ENCODE data around the gene DPM3. TPM values are rescaled to one million over a fixed set of nuclear protein-coding genes. Genes with fewer than 3 reads are reported as not detected.

Gene DPM3
- total RNA-seq, 1 experiment from 2014 or later, result 73.5 TPM

DNA sequence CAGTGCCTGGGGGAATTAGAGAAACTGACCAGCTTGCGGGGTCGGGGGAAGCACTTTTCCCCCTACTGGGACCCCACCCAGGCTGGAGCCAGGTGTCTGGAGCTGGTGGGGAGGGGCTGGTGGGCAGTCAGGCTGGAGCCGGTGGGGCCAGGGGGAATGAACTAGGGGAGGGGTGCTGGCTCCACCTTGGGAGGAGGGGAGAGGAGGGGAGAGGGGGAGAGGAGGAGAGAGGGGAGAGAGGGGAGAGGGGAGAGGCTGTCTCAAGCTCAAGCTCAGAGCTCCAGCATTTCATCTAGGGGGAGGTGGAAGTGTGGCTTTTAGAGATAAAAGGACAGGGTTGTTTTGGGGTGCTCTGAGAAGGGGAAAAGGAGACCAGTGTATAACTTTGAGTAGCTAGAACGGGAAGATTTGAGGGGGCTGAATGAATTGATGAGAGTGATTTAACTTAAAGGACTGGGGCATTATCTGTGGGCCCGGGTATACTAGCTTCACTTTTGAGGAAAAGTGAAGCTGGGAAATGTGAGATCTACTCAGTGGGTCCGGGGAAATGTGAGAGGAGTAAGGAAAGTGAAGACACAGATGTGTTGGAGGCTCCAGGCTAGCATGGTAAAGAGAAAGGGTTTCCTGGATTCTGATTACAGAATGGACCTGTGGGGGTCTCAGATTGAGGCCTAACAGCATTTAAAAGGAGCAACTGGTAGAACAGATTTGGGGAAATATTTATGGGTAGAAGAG, 9.9 kb downstream of the DPM3 start:
- ATAC-seq (peak; percentile 11), DNase-seq (ENCODE audit: low spot score) (peak; percentile 59)
- Mint-ChIP-seq H3K27me3 (ENCODE audit: low read depth) (peaks cover 35% of the 10 kb centered on the region), H3K4me1 (peaks cover 49% of the 10 kb centered on the region), H3K4me3 (peak overlapping the region; percentile 90), H3K27ac (peak overlapping the region; percentile 21; the same call in 1 of the 2 replicates), H3K36me3 (peaks cover 16% of the 10 kb centered on the region), H3K9me3 (no peaks in the 10 kb centered on the region)
- CTCF ChIA-PET, result interaction anchor here (0.5 to 12.9 kb wide), 17 partner anchors 16 to 193 kb away, joined by 3 to 164 read pairs (median 5); partner anchors contain the start of genes KRTCAP2 and TRIM46
- no peak for TF ChIP-seq SP1 (CRISPR knock-in tag; conservative IDR thresholded peaks at IDR 0.05)
- no peak for TF ChIP-seq ELF4 (CRISPR knock-in tag; IDR thresholded peaks at IDR 0.05; ENCODE audit: low read depth)
- TF ChIP-seq HMGA2 (CRISPR knock-in tag; IDR thresholded peaks at IDR 0.05), result no peak
- TF ChIP-seq, protein P1, sequence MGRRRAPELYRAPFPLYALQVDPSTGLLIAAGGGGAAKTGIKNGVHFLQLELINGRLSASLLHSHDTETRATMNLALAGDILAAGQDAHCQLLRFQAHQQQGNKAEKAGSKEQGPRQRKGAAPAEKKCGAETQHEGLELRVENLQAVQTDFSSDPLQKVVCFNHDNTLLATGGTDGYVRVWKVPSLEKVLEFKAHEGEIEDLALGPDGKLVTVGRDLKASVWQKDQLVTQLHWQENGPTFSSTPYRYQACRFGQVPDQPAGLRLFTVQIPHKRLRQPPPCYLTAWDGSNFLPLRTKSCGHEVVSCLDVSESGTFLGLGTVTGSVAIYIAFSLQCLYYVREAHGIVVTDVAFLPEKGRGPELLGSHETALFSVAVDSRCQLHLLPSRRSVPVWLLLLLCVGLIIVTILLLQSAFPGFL (CRISPR knock-in tag; IDR thresholded peaks at IDR 0.05; ENCODE audit: borderline replicate concordance), result no peak
- TF ChIP-seq, protein P2, sequence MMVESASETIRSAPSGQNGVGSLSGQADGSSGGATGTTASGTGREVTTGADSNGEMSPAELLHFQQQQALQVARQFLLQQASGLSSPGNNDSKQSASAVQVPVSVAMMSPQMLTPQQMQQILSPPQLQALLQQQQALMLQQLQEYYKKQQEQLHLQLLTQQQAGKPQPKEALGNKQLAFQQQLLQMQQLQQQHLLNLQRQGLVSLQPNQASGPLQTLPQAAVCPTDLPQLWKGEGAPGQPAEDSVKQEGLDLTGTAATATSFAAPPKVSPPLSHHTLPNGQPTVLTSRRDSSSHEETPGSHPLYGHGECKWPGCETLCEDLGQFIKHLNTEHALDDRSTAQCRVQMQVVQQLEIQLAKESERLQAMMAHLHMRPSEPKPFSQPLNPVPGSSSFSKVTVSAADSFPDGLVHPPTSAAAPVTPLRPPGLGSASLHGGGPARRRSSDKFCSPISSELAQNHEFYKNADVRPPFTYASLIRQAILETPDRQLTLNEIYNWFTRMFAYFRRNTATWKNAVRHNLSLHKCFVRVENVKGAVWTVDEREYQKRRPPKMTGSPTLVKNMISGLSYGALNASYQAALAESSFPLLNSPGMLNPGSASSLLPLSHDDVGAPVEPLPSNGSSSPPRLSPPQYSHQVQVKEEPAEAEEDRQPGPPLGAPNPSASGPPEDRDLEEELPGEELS (CRISPR knock-in tag; IDR thresholded peaks at IDR 0.05), result no peak
- TF ChIP-seq SMAD3 (CRISPR knock-in tag; IDR thresholded peaks at IDR 0.05; ENCODE audit: borderline replicate concordance), result no peak
- TF ChIP-seq ZNF121 (CRISPR knock-in tag; IDR thresholded peaks at IDR 0.05), result no peak
- TF ChIP-seq, protein P3, sequence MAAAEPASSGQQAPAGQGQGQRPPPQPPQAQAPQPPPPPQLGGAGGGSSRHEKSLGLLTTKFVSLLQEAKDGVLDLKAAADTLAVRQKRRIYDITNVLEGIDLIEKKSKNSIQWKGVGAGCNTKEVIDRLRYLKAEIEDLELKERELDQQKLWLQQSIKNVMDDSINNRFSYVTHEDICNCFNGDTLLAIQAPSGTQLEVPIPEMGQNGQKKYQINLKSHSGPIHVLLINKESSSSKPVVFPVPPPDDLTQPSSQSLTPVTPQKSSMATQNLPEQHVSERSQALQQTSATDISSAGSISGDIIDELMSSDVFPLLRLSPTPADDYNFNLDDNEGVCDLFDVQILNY (CRISPR knock-in tag; IDR thresholded peaks at IDR 0.05), result no peak
- TF ChIP-seq RORB (CRISPR knock-in tag; IDR thresholded peaks at IDR 0.05), result no peak
- TF ChIP-seq, protein P4, sequence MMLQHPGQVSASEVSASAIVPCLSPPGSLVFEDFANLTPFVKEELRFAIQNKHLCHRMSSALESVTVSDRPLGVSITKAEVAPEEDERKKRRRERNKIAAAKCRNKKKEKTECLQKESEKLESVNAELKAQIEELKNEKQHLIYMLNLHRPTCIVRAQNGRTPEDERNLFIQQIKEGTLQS (CRISPR knock-in tag; conservative IDR thresholded peaks at IDR 0.05), result no peak
- TF ChIP-seq ZNF263 (CRISPR knock-in tag; IDR thresholded peaks at IDR 0.05; ENCODE audit: low read depth), result no peak
- TF ChIP-seq, protein P5, sequence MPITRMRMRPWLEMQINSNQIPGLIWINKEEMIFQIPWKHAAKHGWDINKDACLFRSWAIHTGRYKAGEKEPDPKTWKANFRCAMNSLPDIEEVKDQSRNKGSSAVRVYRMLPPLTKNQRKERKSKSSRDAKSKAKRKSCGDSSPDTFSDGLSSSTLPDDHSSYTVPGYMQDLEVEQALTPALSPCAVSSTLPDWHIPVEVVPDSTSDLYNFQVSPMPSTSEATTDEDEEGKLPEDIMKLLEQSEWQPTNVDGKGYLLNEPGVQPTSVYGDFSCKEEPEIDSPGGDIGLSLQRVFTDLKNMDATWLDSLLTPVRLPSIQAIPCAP (CRISPR knock-in tag; IDR thresholded peaks at IDR 0.05), result no peak
- no peak for TF ChIP-seq MYBL2 (CRISPR knock-in tag; IDR thresholded peaks at IDR 0.05)
- POLR2A ChIA-PET, result interaction anchor here (1.5 kb wide), 2 partner anchors 33 to 43 kb away, joined by 4 to 9 read pairs; partner anchors contain the start of gene KRTCAP2

DNA sequence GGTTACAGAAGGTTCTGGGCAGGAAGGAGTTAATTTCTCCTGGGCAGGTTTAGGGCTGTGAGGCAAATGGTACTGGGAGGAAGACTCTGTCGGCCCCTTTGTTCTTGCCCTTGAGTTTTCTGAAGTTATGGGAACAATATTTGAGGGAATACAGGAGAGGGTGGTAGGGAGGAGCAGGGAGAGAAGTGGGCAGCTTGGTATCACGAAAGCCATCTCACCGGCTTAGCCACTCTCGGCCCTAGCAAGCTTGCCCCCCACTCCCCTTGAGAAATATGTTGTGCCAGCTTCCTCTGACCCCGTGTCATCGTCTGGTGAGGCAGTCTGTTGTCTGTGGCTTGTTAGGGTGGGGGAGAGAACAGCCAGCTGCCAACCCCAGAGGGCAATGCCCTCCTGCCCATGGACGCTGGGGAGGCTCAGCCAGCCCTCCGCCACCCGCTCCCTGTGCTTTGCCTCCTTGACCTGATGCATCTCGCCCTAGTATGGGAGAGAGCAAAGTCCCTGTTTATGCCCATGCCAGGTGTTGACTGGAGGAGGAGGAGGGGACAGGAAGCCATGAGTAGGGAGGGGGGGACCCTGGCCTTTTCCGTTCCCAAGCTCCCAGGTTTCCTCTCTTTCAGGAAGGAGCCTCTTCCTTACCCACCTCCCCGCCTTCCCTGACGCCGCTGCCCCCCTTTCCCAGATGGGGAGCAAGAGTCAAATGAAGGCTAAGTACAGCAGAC, 11.4 kb downstream of the DPM3 start:
- ATAC-seq, result no peak
- CTCF ChIA-PET, result interaction anchor here (0.6 to 12.9 kb wide), 19 partner anchors 11 to 195 kb away, joined by 3 to 164 read pairs (median 4); partner anchors contain the start of genes EFNA3, EFNA4, KRTCAP2 and TRIM46
- Mint-ChIP-seq H3K27me3 (ENCODE audit: low read depth) (peaks cover 50% of the 10 kb centered on the region), H3K9me3 (no peaks in the 10 kb centered on the region), H3K4me1 (peaks cover 55% of the 10 kb centered on the region), H3K36me3 (peaks cover 16% of the 10 kb centered on the region), H3K4me3 (peak overlapping the region; percentile 90), H3K27ac (no peak overlapping the region)
- TF ChIP-seq FOXP1 (CRISPR knock-in tag; IDR thresholded peaks at IDR 0.05; ENCODE audit: borderline replicate concordance) (0 out of 2 replicates have a peak, but pooled peaks have one; percentile 40), PRRX2 (CRISPR knock-in tag; IDR thresholded peaks at IDR 0.05) (no peak), GABPB1 (CRISPR knock-in tag; IDR thresholded peaks at IDR 0.05) (peak; percentile 33; the same call in 1 of the 2 replicates)
- POLR2A ChIA-PET, result interaction anchor here (0.8 to 2.1 kb wide), 6 partner anchors 31 to 46 kb away, joined by 3 to 9 read pairs (median 4); partner anchors contain the start of gene KRTCAP2
- no peak for DNase-seq (ENCODE audit: low spot score)

Data from WTC11 (cell line).